ENCODE data around the gene ZDHHC14.

Gene ZDHHC14

GRCh38 chr6:157585274-157586087, 204.5 kb downstream of the ZDHHC14 start:
- TF ChIP-seq CTCF (IDR thresholded peaks at IDR 0.05) = no peak

- no peak for TF ChIP-seq CTCF (IDR thresholded peaks at IDR 0.05)
These were observed 205.1 kb downstream of the ZDHHC14 start for GRCh38 chr6:157586088-157586414.

- TF ChIP-seq CTCF (IDR thresholded peaks at IDR 0.05) = no peak
These were observed 205.6 kb downstream of the ZDHHC14 start for GRCh38 chr6:157586476-157587126.

GRCh38 chr6:157587127-157587926, 206.3 kb downstream of the ZDHHC14 start:
- no peak for TF ChIP-seq CTCF (IDR thresholded peaks at IDR 0.05)

GRCh38 chr6:157592541-157592940, 211.6 kb downstream of the ZDHHC14 start:
- TF ChIP-seq CTCF (IDR thresholded peaks at IDR 0.05) = no peak

- TF ChIP-seq CTCF (IDR thresholded peaks at IDR 0.05) = no peak
These were observed 212.0 kb downstream of the ZDHHC14 start for GRCh38 chr6:157592980-157593379.

GRCh38 chr6:157593596-157593995, 212.6 kb downstream of the ZDHHC14 start:
- no peak for TF ChIP-seq CTCF (IDR thresholded peaks at IDR 0.05)

Measured in LNCAP (cell line).